Esophagus squamous epithelium (tissue), 5 donors: ENCODE data around the gene STT3B. TPM values are rescaled to one million over a fixed set of nuclear protein-coding genes. Genes with fewer than 3 reads are reported as not detected.

Experiments
- DNase-seq: peaks from one replicate; lab custom pipeline; 2025; lab: John Stamatoyannopoulos, UW
- H3K27ac ChIP-seq, 4 donors: fragments of 200-600 bp; sonication (generic); one replicate each; pipeline ENCODE4 v1.5.1; 2016 to 2019; ENCODE audit warnings: mild to moderate bottlenecking in 1 of 4
- H3K27me3 ChIP-seq, 4 donors: fragments of 200-600 bp; sonication (generic); 1 replicate in 3 of 4; 2 replicates in 1 of 4; pipeline versions ENCODE4 v1.5.1 to v1.6.0; 2017 to 2021; ENCODE audit warnings: antibody characterized with exemption in 1 of 4
- H3K36me3 ChIP-seq, 3 donors: fragments of 200-600 bp; sonication (generic); one replicate each; pipeline ENCODE4 v1.5.1; 2016 to 2019
- H3K4me1 ChIP-seq, 3 donors: fragments of 200-600 bp; sonication (generic); one replicate each; pipeline ENCODE4 v1.5.1; 2017 to 2019
- H3K4me3 ChIP-seq, 4 donors: fragments of 200-600 bp; sonication (generic); 1 replicate in 3 of 4; 2 replicates in 1 of 4; pipeline ENCODE4 v1.5.1; 2016 to 2019; ENCODE audit warnings: mild to moderate bottlenecking in 2 of 4, moderate library complexity in 1 of 4
- H3K9me3 ChIP-seq, 3 donors: fragments of 200-600 bp; sonication (generic); one replicate each; pipeline ENCODE4 v1.5.1; 2016 to 2019
- POLR2A ChIP-seq, 4 donors: fragments of 450-650 bp; IDR thresholded peaks; one replicate each; pipeline ENCODE4 v1.6.1; 2017; ENCODE audit warnings: antibody characterized with exemption in 4 of 4, mild to moderate bottlenecking in 4 of 4, moderate library complexity in 3 of 4
- WGBS, 2 donors: methylation state at CpG; one replicate each; pipeline ENCODE4 v1.1.5; 2018; 5-methylcytosine and 5-hydroxymethylcytosine counted together
- intact Hi-C: fragments of 100-400 bp; cut with DNase I; formaldehyde crosslinking; loops from one replicate; pipeline ENCODE4 v1.15.0; 2022
- total RNA-seq, 4 donors: library from RNA; depleted of rRNA; stranded (reverse); fragments of >200 nt; gene quantifications; one replicate each; pipeline ENCODE4 v1.1.0, GENCODE V29; 2016
- TF ChIP-seq, protein P1 (sequence below), 6 experiments: fragments of 450-650 bp in 4 of 6; fragments of 200-600 bp in 2 of 6; sonication (generic) in 2 of 6; IDR thresholded peaks; one replicate each; pipeline ENCODE4 v1.5.1; 2016 to 2019; ENCODE audit warnings: antibody characterized with exemption in 6 of 6, mild to moderate bottlenecking in 4 of 6, moderate library complexity in 4 of 6
- donor health status: DM: yes; HTN: yes; CAD: no.

STT3B gene
- total RNA-seq, 4 donors from 2014 or later = 82.1 to 123 (median 93.5) TPM

- H3K36me3 ChIP-seq = peaks cover 0 to 86% (median 7%) of the 10 kb centered on the region in 3 donors
- 72 to 93% methylated on average over 4 of the region's 4 CpGs for WGBS, 2 donors
- no peak for DNase-seq
- H3K27me3 ChIP-seq = no peaks in the 10 kb centered on the region
- no peaks in the 10 kb centered on the region for H3K9me3 ChIP-seq
- H3K27ac ChIP-seq = no peak overlapping the region
- no peak overlapping the region for H3K4me3 ChIP-seq
- no peak for TF ChIP-seq POLR2A (IDR thresholded peaks at IDR 0.05)
- TF ChIP-seq, protein P1, sequence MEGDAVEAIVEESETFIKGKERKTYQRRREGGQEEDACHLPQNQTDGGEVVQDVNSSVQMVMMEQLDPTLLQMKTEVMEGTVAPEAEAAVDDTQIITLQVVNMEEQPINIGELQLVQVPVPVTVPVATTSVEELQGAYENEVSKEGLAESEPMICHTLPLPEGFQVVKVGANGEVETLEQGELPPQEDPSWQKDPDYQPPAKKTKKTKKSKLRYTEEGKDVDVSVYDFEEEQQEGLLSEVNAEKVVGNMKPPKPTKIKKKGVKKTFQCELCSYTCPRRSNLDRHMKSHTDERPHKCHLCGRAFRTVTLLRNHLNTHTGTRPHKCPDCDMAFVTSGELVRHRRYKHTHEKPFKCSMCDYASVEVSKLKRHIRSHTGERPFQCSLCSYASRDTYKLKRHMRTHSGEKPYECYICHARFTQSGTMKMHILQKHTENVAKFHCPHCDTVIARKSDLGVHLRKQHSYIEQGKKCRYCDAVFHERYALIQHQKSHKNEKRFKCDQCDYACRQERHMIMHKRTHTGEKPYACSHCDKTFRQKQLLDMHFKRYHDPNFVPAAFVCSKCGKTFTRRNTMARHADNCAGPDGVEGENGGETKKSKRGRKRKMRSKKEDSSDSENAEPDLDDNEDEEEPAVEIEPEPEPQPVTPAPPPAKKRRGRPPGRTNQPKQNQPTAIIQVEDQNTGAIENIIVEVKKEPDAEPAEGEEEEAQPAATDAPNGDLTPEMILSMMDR (IDR thresholded peaks at IDR 0.05) = no peak
- intact Hi-C loops = no loop called here
- H3K4me1 ChIP-seq = no peaks in the 10 kb centered on the region
Measured at GRCh38 chr3:31622636-31623288, 90.0 kb downstream of the STT3B start.

GRCh38 chr3:31624083-31624709 is 91.5 kb downstream of the STT3B start:
- H3K27ac ChIP-seq = no peak overlapping the region
- WGBS, 2 donors = 91 to 93% methylated on average over 6 of the region's 6 CpGs
- H3K9me3 ChIP-seq = no peaks in the 10 kb centered on the region
- no peaks in the 10 kb centered on the region for H3K4me1 ChIP-seq
- H3K36me3 ChIP-seq = peaks cover 0 to 91% (median 7%) of the 10 kb centered on the region in 3 donors
- no peaks in the 10 kb centered on the region for H3K27me3 ChIP-seq
- TF ChIP-seq, protein P1 (IDR thresholded peaks at IDR 0.05) = no peak
- TF ChIP-seq POLR2A (IDR thresholded peaks at IDR 0.05) = no peak
- intact Hi-C loops = no loop called here
- DNase-seq = no peak
- H3K4me3 ChIP-seq = no peak overlapping the region

DNA sequence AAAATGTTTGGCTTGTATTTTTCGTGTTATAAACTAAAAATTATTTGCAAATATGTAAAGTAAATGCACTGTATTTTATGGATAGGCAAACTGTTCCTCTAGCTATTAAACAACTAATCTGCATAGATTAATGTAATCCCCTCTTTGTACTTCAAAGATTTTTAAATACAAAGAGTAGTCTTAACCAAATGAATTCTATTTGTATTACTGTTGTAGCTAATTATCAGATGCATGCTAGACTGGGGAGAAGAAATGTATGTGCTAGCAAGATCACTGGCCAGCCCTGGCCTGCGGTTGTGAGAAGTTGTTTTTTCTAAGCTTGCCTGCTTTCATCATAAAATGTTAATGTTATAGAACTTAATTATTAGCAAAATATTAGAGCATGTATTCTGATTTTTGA is 92.6 kb downstream of the STT3B start:
- Histone ChIP-seq H3K27ac (no peak overlapping the region), H3K4me1 (no peaks in the 10 kb centered on the region), H3K36me3 (peaks cover 0 to 91% (median 7%) of the 10 kb centered on the region in 3 donors), H3K9me3 (no peaks in the 10 kb centered on the region), H3K4me3 (no peak overlapping the region), H3K27me3 (no peaks in the 10 kb centered on the region)
- intact Hi-C loops = no loop called here
- DNase-seq = no peak
- TF ChIP-seq, protein P1 (IDR thresholded peaks at IDR 0.05) = no peak
- TF ChIP-seq POLR2A (IDR thresholded peaks at IDR 0.05) = no peak
- WGBS, 2 donors = 84 to 91% methylated on average over 2 of the region's 2 CpGs

- intact Hi-C loops = no loop called here
- peaks cover 3 to 96% (median 7%) of the 10 kb centered on the region in 3 donors for H3K36me3 ChIP-seq
- H3K4me1 ChIP-seq = no peaks in the 10 kb centered on the region
- 69 to 80% methylated on average over 5 of the region's 5 CpGs for WGBS, 2 donors
- H3K27me3 ChIP-seq = no peaks in the 10 kb centered on the region
- H3K4me3 ChIP-seq = no peak overlapping the region
- DNase-seq = no peak
- no peaks in the 10 kb centered on the region for H3K9me3 ChIP-seq
- H3K27ac ChIP-seq = no peak overlapping the region
- TF ChIP-seq POLR2A (IDR thresholded peaks at IDR 0.05) = no peak
- TF ChIP-seq, protein P1 (IDR thresholded peaks at IDR 0.05) = no peak
Measured at GRCh38 chr3:31629054-31629453, 96.3 kb downstream of the STT3B start.

GRCh38 chr3:31634476-31634875 is 101.8 kb downstream of the STT3B start:
- peaks cover 0 to 64% (median 3%) of the 10 kb centered on the region in 3 donors for H3K36me3 ChIP-seq

More at GRCh38 chr3:31634476-31634875, 101.8 kb downstream of the STT3B start:
- no peak for DNase-seq
- Histone ChIP-seq H3K4me3 (no peak overlapping the region), H3K9me3 (no peaks in the 10 kb centered on the region), H3K4me1 (peaks cover 0 to 7% (median 3%) of the 10 kb centered on the region in 3 donors), H3K27me3 (no peaks in the 10 kb centered on the region), H3K27ac (no peak overlapping the region)
- TF ChIP-seq POLR2A (IDR thresholded peaks at IDR 0.05) = no peak
- TF ChIP-seq, protein P1 (IDR thresholded peaks at IDR 0.05) = no peak
- WGBS, 2 donors = 45 to 49% methylated on average over 2 of the region's 2 CpGs
- intact Hi-C loops = no loop called here
